GM23248 (cell line): ENCODE measurements around the gene OPTC.

Source experiments
- EZH2 ChIP-seq: fragments of 200-600 bp; sonication (generic); IDR thresholded peaks from 2 replicates; pipeline ENCODE4 v1.6.1; 2018; ENCODE audit warnings: antibody characterized with exemption, mild to moderate bottlenecking; ENCODE audit not compliant: insufficient read depth, poor library complexity, severe bottlenecking
- EZH2phosphoT487 ChIP-seq: fragments of 200-600 bp; sonication (generic); IDR thresholded peaks from 2 replicates; pipeline ENCODE4 v1.6.1; 2018; ENCODE audit warnings: antibody characterized with exemption, moderate library complexity, mild to moderate bottlenecking, low read depth; ENCODE audit not compliant: insufficient read depth

DNA sequence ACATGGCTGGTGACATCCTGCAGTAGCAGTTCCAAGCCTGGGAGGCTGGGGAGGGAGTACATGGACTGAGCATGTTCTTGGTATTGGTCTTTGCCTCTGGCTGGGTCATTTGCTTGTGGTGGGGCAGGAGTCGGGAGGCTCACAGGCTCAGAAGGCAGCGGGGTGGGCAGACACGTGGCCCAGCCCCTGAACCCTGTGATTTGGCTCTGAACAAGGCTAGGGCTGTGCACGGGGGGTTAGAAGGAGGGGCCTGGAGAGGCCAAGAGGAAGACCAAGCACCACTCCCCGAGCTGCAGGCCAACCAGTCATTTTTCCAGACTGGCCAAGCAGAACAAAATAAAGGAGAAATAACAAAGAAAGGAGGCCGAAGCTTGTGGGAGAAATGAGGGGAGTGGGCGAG lies 28.0 kb upstream of the OPTC start:
- TF ChIP-seq EZH2, result no peak
- no peak for TF ChIP-seq EZH2phosphoT487
